AG04449 (cell line): ENCODE results near the gene CRACR2B.
A peak's percentile ranks its signal among the peaks of the same experiment; 100 is the strongest.

Experiments used
- CTCF ChIA-PET: fragments of 350-600 bp; formaldehyde crosslinking; extraction: SDS; loops from one replicate; lab custom pipeline; 2021; ENCODE audit warnings: antibody characterized with exemption; lab: Yijun Ruan, JAX
- POLR2A ChIA-PET: fragments of 400-600, 350-600 bp; formaldehyde crosslinking; extraction: SDS; loops from one replicate; lab custom pipeline; 2020; ENCODE audit warnings: antibody characterized with exemption, inconsistent platforms; lab: Yijun Ruan, JAX
- DNase-seq: peaks from one replicate; pipeline ENCODE4 v3.0.0-alpha.2; 2010; ENCODE audit warnings: low read depth, low spot score
- H3K4me3 ChIP-seq: 2 replicates; pipeline ENCODE4 v1.5.1; 2011; ENCODE audit warnings: low read depth, mild to moderate bottlenecking, control low read depth, low read length
- CTCF ChIP-seq: IDR thresholded peaks from one replicate; pipeline ENCODE4 v1.5.1; 2011; ENCODE audit warnings: mild to moderate bottlenecking, moderate library complexity, low read length, control low read depth, inconsistent platforms; ENCODE audit not compliant: insufficient read depth; ENCODE audit errors: missing control alignments

Gene CRACR2B

GRCh38 chr11:868394-868793, 40.7 kb downstream of the CRACR2B start:
- no peak overlapping the region for H3K4me3 ChIP-seq
- ChIA-PET CTCF (no interaction called here), POLR2A (interaction anchor here (0.5 kb wide), 1 partner anchor 47 kb away, joined by 3 read pairs; no protein-coding TSS in a partner anchor)
- no peak for DNase-seq
- no peak for TF ChIP-seq CTCF

- no peak for TF ChIP-seq CTCF
- ChIA-PET CTCF (no interaction called here), POLR2A (no interaction called here)
- no peak overlapping the region for H3K4me3 ChIP-seq
- DNase-seq, result no peak
These were observed 41.1 kb downstream of the CRACR2B start for GRCh38 chr11:868802-869201.

GRCh38 chr11:869399-870126, 41.8 kb downstream of the CRACR2B start:
- TF ChIP-seq CTCF, result no peak
- DNase-seq, result no peak
- POLR2A ChIA-PET, result no interaction called here
- H3K4me3 ChIP-seq, result no peak overlapping the region
- CTCF ChIA-PET, result no interaction called here

- no peak overlapping the region for H3K4me3 ChIP-seq
- peak; percentile 33 for TF ChIP-seq CTCF
- DNase-seq, result no peak
- ChIA-PET CTCF (no interaction called here), POLR2A (no interaction called here)
These were observed 42.4 kb downstream of the CRACR2B start for GRCh38 chr11:870127-870413.

- H3K4me3 ChIP-seq, result no peak overlapping the region
- CTCF ChIA-PET, result no interaction called here
- POLR2A ChIA-PET, result no interaction called here
- DNase-seq, result no peak
- no peak for TF ChIP-seq CTCF
These were observed 42.7 kb downstream of the CRACR2B start for GRCh38 chr11:870418-870817.

GRCh38 chr11:871472-871871, 43.8 kb downstream of the CRACR2B start:
- no peak for DNase-seq
- TF ChIP-seq CTCF, result no peak
- no peak overlapping the region for H3K4me3 ChIP-seq
- ChIA-PET CTCF (no interaction called here), POLR2A (no interaction called here)
